Keratinocyte (primary cell): ENCODE data around the gene IRF6. TPM values are rescaled to one million over a fixed set of nuclear protein-coding genes. Genes with fewer than 3 reads are reported as not detected.

Experiments
- DNase-seq: peaks from one replicate; pipeline ENCODE4 v3.0.0-alpha.2; 2011; ENCODE audit warnings: low read depth, missing footprints, low spot score
- FAIRE-seq: peaks from 2 replicates; lab custom pipeline; 2011; peaks lifted over from hg19 to GRCh38; lab: Jason Lieb, UNC
- H2AFZ ChIP-seq: 2 replicates; pipeline ENCODE4 v1.6.0; 2012; ENCODE audit warnings: low read length, control low read depth, inconsistent platforms; ENCODE audit not compliant: control insufficient read depth
- H3K27ac ChIP-seq: 2 replicates; pipeline ENCODE4 v1.5.1; 2011; ENCODE audit warnings: low read length; ENCODE audit not compliant: control insufficient read depth, insufficient read depth
- H3K27me3 ChIP-seq: 3 replicates; pipeline ENCODE4 v1.6.0; 2011; ENCODE audit warnings: low read length; ENCODE audit not compliant: control insufficient read depth, insufficient read depth; ENCODE audit errors: extremely low read depth
- H3K36me3 ChIP-seq, 2 experiments: 2 replicates in 1 of 2; 3 replicates in 1 of 2; pipeline ENCODE4 v1.5.1; 2011; ENCODE audit warnings: low read length in 2 of 2, mild to moderate bottlenecking in 1 of 2; ENCODE audit not compliant: control insufficient read depth in 2 of 2, insufficient read depth in 2 of 2; ENCODE audit errors: extremely low read depth in 1 of 2
- H3K4me1 ChIP-seq: 3 replicates; pipeline ENCODE4 v1.5.1; 2011; ENCODE audit warnings: low read length; ENCODE audit not compliant: control insufficient read depth, insufficient read depth; ENCODE audit errors: extremely low read depth
- H3K4me2 ChIP-seq: 3 replicates; pipeline ENCODE4 v1.6.0; 2011; ENCODE audit warnings: low read depth, low read length; ENCODE audit not compliant: control insufficient read depth, insufficient read depth; ENCODE audit errors: extremely low read depth
- H3K4me3 ChIP-seq, 3 experiments: fragments of 200-600 bp in 1 of 3; sonication (generic) in 1 of 3; 2 replicates in 2 of 3; 3 replicates in 1 of 3; pipeline ENCODE4 v1.5.1; 2011 to 2016; ENCODE audit warnings: low read length in 3 of 3, mild to moderate bottlenecking in 3 of 3, control low read depth in 2 of 3, inconsistent platforms in 1 of 3, low read depth in 1 of 3, mixed read lengths in 1 of 3, mixed run types in 1 of 3, moderate library complexity in 1 of 3; ENCODE audit not compliant: control insufficient read depth in 2 of 3, insufficient read depth in 2 of 3; ENCODE audit errors: extremely low read depth in 1 of 3
- H3K79me2 ChIP-seq: 2 replicates; pipeline ENCODE4 v1.6.0; 2012; ENCODE audit warnings: low read length; ENCODE audit not compliant: control insufficient read depth, insufficient read depth
- H3K9ac ChIP-seq: 3 replicates; pipeline ENCODE4 v1.6.0; 2011; ENCODE audit warnings: low read length; ENCODE audit not compliant: control insufficient read depth, insufficient read depth; ENCODE audit errors: extremely low read depth
- H3K9me1 ChIP-seq: 3 replicates; pipeline ENCODE4 v1.6.0; 2011; ENCODE audit warnings: low read length; ENCODE audit not compliant: control insufficient read depth, insufficient read depth; ENCODE audit errors: extremely low read depth
- H3K9me3 ChIP-seq: 2 replicates; pipeline ENCODE4 v1.5.1; 2012; ENCODE audit warnings: low read depth, low read length; ENCODE audit not compliant: control insufficient read depth
- H4K20me1 ChIP-seq: 3 replicates; pipeline ENCODE4 v1.6.0; 2011; ENCODE audit warnings: low read length; ENCODE audit not compliant: control insufficient read depth, insufficient read depth; ENCODE audit errors: extremely low read depth
- EZH2 ChIP-seq: IDR thresholded peaks from one replicate; pipeline ENCODE4 v1.6.1; 2012; ENCODE audit warnings: inconsistent platforms, mild to moderate bottlenecking, low read length, moderate library complexity
- dilution Hi-C: fragments of 300-500 bp; cut with MboI; formaldehyde crosslinking; loops from one replicate; pipeline ENCODE4 v1.7.0; 2020; ENCODE audit warnings: low sequenced_read_pairs; ENCODE audit not compliant: extremely low pct_ligation_motif_present
- polyA plus RNA-seq, 5 experiments: library from polyadenylated mRNA; depleted of rRNA in 3 of 5; stranded (reverse) in 3 of 5; stranded (forward) in 1 of 5; unstranded in 1 of 5; fragments of >200 nt; gene quantifications; 1 replicate in 1 of 5; 2 replicates in 3 of 5; 3 replicates in 1 of 5; pipeline versions ENCODE4 v1.2.1 to v1.2.3, GENCODE V29; 2011 to 2012; ENCODE audit warnings: missing spikeins in 2 of 5, low read depth in 1 of 5, low replicate concordance in 1 of 5
- TF ChIP-seq, protein P1 (sequence below), 3 experiments: IDR thresholded peaks in 1 of 3; conservative IDR thresholded peaks in 1 of 3; optimal IDR thresholded peaks in 1 of 3; 2 replicates in 2 of 3; 3 replicates in 1 of 3; pipeline versions ENCODE3 to v1.5.1; 2011; ENCODE audit warnings: low read length in 3 of 3, mild to moderate bottlenecking in 3 of 3, moderate library complexity in 2 of 3, control low read depth in 1 of 3, inconsistent platforms in 1 of 3; ENCODE audit not compliant: insufficient read depth in 2 of 3; ENCODE audit errors: extremely low read depth in 1 of 3

IRF6 gene
- polyA plus RNA-seq, 1 donor (not counting 4 experiments of a cell fraction or from before 2014, with no cell fraction given), result 476 TPM

DNA sequence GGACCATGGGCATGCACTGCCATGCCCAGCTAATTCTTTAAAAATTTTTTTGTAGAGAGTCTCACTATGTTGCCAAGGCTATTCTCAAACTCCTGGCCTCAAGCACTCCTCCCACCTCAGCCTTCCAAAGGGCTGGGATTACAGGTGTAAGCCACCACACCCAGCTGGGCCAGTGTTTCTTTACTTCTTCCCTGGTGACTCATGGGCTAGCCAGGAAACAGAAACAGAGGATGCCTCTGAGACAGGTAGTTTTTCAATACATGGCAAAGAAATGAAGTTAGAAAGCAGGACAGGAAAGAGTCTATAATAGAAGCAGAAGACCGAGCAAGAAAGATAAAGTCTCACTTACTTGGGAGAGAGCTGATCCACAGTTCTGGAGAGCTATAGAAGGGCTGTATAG lies 14.0 kb downstream of the IRF6 start:
- H3K4me2 ChIP-seq, result no peak overlapping the region
- peak; percentile 17 for FAIRE-seq
- DNase-seq, result no peak
- H3K4me3 ChIP-seq, result no peak overlapping the region
- no peaks in the 10 kb centered on the region for H3K9me3 ChIP-seq
- H3K79me2 ChIP-seq, result peaks cover 84% of the 10 kb centered on the region
- no peak for TF ChIP-seq EZH2
- TF ChIP-seq, protein P1, sequence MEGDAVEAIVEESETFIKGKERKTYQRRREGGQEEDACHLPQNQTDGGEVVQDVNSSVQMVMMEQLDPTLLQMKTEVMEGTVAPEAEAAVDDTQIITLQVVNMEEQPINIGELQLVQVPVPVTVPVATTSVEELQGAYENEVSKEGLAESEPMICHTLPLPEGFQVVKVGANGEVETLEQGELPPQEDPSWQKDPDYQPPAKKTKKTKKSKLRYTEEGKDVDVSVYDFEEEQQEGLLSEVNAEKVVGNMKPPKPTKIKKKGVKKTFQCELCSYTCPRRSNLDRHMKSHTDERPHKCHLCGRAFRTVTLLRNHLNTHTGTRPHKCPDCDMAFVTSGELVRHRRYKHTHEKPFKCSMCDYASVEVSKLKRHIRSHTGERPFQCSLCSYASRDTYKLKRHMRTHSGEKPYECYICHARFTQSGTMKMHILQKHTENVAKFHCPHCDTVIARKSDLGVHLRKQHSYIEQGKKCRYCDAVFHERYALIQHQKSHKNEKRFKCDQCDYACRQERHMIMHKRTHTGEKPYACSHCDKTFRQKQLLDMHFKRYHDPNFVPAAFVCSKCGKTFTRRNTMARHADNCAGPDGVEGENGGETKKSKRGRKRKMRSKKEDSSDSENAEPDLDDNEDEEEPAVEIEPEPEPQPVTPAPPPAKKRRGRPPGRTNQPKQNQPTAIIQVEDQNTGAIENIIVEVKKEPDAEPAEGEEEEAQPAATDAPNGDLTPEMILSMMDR (optimal IDR thresholded peaks at IDR 0.05 in 1 of 3, IDR thresholded peaks at IDR 0.05 in 1 of 3, conservative IDR thresholded peaks at IDR 0.05 in 1 of 3; ENCODE audit: extremely low read depth in 1 of 3, insufficient read depth in 2 of 3, low read length in 3 of 3), result no peak
- peaks cover 45 to 79% of the 10 kb centered on the region in 2 experiments for H3K36me3 ChIP-seq
- peaks cover 30% of the 10 kb centered on the region for H3K4me1 ChIP-seq
- peaks cover 48% of the 10 kb centered on the region for H4K20me1 ChIP-seq
- dilution Hi-C loops, result no loop called here
- no peaks in the 10 kb centered on the region for H3K27me3 ChIP-seq
- no peaks in the 10 kb centered on the region for H3K9me1 ChIP-seq
- H3K9ac ChIP-seq, result no peak overlapping the region
- no peak overlapping the region for H2AFZ ChIP-seq
- H3K27ac ChIP-seq, result peak overlapping the region; percentile 37

DNA sequence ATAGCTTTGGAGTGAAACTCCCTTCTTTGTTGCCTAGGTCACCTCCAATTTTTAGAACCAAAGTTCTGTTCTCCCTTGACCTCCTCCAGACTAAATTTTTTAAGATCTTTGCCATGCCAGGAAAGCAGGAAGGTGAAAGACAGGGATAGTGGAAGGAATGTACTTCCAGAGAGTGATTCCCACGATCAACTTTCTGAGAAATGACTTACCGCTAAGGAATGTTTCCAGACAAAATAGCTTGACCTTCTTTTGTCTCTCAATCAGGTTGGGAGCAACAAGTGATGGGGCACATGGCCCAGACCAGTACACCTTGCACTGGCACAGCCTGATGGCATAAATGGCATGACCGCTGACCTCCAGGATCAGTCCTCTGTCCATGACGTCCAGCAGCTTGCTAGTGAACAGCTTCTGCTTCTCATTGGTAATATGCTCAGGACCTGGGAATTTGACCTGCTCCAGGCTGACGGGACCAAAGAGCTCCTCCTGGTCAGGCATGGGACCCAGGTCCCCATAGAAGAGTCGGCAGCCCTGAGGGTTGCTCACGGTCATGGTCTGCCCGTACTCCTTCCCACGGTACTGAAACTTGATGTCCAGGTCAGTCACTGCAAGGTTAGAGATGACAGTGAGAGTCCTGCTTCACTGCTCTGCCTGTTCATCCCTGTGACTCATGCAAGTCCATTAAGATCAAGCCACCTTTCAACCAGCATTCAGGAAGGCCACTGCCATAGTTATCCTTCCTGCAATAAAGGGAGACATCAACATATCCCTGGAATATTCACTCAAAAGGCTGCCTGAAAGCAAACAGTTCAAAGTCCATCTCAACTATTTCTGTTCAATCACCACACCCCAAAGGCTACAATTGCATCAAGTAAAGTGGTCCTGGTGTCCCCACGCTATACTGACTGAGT lies 15.4 kb downstream of the IRF6 start:
- dilution Hi-C loops, result no loop called here
- H3K4me2 ChIP-seq, result no peak overlapping the region

More for the DNA sequence above, 15.4 kb downstream of the IRF6 start:
- H3K9ac ChIP-seq, result no peak overlapping the region
- H3K27ac ChIP-seq, result peak overlapping the region; percentile 30
- H3K27me3 ChIP-seq, result no peaks in the 10 kb centered on the region
- TF ChIP-seq, protein P1 (optimal IDR thresholded peaks at IDR 0.05 in 1 of 3, IDR thresholded peaks at IDR 0.05 in 1 of 3, conservative IDR thresholded peaks at IDR 0.05 in 1 of 3; ENCODE audit: extremely low read depth in 1 of 3, insufficient read depth in 2 of 3, low read length in 3 of 3), result no peak
- no peak for TF ChIP-seq EZH2
- DNase-seq, result no peak
- H3K9me3 ChIP-seq, result no peaks in the 10 kb centered on the region
- H3K79me2 ChIP-seq, result peaks cover 72% of the 10 kb centered on the region
- no peak for FAIRE-seq
- H3K4me3 ChIP-seq, result no peak overlapping the region
- no peak overlapping the region for H2AFZ ChIP-seq
- H3K9me1 ChIP-seq, result no peaks in the 10 kb centered on the region
- H3K36me3 ChIP-seq, result peaks cover 47 to 76% of the 10 kb centered on the region in 2 experiments
- peaks cover 37% of the 10 kb centered on the region for H4K20me1 ChIP-seq
- H3K4me1 ChIP-seq, result peaks cover 31% of the 10 kb centered on the region
